ENCODE results near the gene KLHDC1. TPM values are rescaled to one million over a fixed set of nuclear protein-coding genes. Genes with fewer than 3 reads are reported as not detected.
A peak's percentile ranks its signal among the peaks of the same experiment; 100 is the strongest.

Gene KLHDC1
- total and polyA plus RNA-seq, 9 of the 15 experiments (the other 6 are each of a cell fraction or from before 2014, with no cell fraction given), result 0.08 to 0.41 (median 0.18) TPM

DNA sequence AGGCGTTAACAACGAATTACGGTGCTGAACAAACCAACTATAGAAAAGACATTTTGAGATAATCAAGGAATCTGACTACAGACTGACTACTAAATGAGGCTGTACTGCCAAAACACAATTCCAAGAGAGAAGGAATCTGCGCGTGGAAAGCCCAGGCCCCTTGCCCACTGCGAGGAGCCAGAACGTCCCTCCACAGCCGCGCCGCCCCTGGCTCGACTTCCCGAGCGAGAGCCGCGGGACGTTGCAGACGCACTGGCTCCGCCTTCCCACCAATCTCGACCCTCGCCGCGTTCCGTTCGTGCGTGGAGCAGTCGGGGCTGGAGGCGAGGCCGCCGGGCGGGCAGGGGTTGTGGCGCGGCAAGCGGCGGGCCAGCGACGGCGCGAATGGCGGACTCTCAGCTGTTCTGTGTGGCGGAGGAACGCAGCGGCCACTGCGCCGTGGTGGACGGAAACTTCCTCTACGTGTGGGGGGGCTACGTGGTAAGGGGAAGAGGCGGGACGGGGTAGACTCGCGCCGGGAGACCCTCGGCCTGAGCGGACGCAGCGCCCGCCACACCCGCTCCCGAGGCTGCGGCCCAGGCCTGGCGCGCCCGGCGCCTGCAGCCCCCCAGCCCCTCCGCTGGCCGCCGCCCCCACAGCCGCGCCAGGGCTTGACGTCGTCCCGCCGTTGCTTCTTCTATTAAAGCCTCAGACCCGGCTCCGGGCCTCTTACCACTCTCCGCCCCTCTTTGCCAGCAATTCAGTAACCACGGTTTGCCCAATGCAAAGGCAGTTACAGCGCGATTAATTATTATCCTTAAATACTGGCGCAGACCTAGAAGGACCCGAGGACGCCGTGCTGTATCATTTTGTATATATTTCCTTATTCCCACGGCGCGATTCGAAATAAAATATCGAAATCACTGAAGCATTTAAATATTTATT lies at the start of gene KLHDC1 (continued):
- TF ChIP-seq, protein P1, sequence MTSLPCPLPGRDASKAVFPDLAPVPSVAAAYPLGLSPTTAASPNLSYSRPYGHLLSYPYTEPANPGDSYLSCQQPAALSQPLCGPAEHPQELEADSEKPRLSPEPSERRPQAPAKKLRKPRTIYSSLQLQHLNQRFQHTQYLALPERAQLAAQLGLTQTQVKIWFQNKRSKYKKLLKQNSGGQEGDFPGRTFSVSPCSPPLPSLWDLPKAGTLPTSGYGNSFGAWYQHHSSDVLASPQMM (CRISPR knock-in tag; IDR thresholded peaks at IDR 0.05), result no peak
- TF ChIP-seq ZNF134 (CRISPR knock-in tag; conservative IDR thresholded peaks at IDR 0.05) (no peak), ATF1 (CRISPR knock-in tag; IDR thresholded peaks at IDR 0.05) (no peak), ATF1 (tag; IDR thresholded peaks at IDR 0.05) (peak; percentile 58), GABPA (tag; conservative IDR thresholded peaks at IDR 0.05; ENCODE audit: low read depth) (0 out of 2 replicates have a peak, but pooled peaks have one; percentile 23), PTRF (tag; IDR thresholded peaks at IDR 0.05) (no peak), TCFL5 (CRISPR knock-in tag; conservative IDR thresholded peaks at IDR 0.05) (no peak), ETV6 (IDR thresholded peaks at IDR 0.05; ENCODE audit: borderline replicate concordance in 1 of 2, low read depth in 2 of 2, low read length in 1 of 2) (no peak), ETV6 (CRISPR knock-in tag; IDR thresholded peaks at IDR 0.05; ENCODE audit: borderline replicate concordance) (no peak), FUS (optimal IDR thresholded peaks at IDR 0.05; ENCODE audit: low read depth, low read length) (no peak), SETDB1 (IDR thresholded peaks at IDR 0.05; ENCODE audit: low read length) (no peak), RBM14 (IDR thresholded peaks at IDR 0.05; ENCODE audit: borderline replicate concordance, insufficient read depth, low read depth, low read length) (no peak), NCOA1 (IDR thresholded peaks at IDR 0.05; ENCODE audit: low read depth) (no peak), ZNF699 (CRISPR knock-in tag; IDR thresholded peaks at IDR 0.05; ENCODE audit: insufficient replicate concordance) (no peak), SREBF1 (IDR thresholded peaks at IDR 0.05; ENCODE audit: borderline replicate concordance, low read depth, low read length) (no peak), NFIC (IDR thresholded peaks at IDR 0.05) (peak; percentile 37; the same call in 1 of the 2 replicates), SMARCE1 (IDR thresholded peaks at IDR 0.05) (no peak), BRD4 (IDR thresholded peaks at IDR 0.05) (no peak)
- TF ChIP-seq, protein P2, sequence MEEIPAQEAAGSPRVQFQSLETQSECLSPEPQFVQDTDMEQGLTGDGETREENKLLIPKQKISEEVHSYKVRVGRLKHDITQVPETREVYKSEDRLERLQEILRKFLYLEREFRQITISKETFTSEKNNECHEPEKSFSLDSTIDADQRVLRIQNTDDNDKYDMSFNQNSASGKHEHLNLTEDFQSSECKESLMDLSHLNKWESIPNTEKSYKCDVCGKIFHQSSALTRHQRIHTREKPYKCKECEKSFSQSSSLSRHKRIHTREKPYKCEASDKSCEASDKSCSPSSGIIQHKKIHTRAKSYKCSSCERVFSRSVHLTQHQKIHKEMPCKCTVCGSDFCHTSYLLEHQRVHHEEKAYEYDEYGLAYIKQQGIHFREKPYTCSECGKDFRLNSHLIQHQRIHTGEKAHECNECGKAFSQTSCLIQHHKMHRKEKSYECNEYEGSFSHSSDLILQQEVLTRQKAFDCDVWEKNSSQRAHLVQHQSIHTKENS (CRISPR knock-in tag; IDR thresholded peaks at IDR 0.05), result no peak
- TF ChIP-seq, protein P3, sequence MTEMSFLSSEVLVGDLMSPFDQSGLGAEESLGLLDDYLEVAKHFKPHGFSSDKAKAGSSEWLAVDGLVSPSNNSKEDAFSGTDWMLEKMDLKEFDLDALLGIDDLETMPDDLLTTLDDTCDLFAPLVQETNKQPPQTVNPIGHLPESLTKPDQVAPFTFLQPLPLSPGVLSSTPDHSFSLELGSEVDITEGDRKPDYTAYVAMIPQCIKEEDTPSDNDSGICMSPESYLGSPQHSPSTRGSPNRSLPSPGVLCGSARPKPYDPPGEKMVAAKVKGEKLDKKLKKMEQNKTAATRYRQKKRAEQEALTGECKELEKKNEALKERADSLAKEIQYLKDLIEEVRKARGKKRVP (CRISPR knock-in tag; IDR thresholded peaks at IDR 0.05), result no peak
- TF ChIP-seq, protein P4, sequence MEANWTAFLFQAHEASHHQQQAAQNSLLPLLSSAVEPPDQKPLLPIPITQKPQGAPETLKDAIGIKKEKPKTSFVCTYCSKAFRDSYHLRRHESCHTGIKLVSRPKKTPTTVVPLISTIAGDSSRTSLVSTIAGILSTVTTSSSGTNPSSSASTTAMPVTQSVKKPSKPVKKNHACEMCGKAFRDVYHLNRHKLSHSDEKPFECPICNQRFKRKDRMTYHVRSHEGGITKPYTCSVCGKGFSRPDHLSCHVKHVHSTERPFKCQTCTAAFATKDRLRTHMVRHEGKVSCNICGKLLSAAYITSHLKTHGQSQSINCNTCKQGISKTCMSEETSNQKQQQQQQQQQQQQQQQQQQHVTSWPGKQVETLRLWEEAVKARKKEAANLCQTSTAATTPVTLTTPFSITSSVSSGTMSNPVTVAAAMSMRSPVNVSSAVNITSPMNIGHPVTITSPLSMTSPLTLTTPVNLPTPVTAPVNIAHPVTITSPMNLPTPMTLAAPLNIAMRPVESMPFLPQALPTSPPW (CRISPR knock-in tag; IDR thresholded peaks at IDR 0.05), result peak; percentile 68
- TF ChIP-seq, protein P5, sequence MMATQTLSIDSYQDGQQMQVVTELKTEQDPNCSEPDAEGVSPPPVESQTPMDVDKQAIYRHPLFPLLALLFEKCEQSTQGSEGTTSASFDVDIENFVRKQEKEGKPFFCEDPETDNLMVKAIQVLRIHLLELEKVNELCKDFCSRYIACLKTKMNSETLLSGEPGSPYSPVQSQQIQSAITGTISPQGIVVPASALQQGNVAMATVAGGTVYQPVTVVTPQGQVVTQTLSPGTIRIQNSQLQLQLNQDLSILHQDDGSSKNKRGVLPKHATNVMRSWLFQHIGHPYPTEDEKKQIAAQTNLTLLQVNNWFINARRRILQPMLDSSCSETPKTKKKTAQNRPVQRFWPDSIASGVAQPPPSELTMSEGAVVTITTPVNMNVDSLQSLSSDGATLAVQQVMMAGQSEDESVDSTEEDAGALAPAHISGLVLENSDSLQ (IDR thresholded peaks at IDR 0.05), result no peak
- TF ChIP-seq, protein P6, sequence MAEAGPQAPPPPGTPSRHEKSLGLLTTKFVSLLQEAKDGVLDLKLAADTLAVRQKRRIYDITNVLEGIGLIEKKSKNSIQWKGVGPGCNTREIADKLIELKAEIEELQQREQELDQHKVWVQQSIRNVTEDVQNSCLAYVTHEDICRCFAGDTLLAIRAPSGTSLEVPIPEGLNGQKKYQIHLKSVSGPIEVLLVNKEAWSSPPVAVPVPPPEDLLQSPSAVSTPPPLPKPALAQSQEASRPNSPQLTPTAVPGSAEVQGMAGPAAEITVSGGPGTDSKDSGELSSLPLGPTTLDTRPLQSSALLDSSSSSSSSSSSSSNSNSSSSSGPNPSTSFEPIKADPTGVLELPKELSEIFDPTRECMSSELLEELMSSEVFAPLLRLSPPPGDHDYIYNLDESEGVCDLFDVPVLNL (CRISPR knock-in tag; IDR thresholded peaks at IDR 0.05; ENCODE audit: low read depth), result no peak

All from K562 (cell line).